ENCODE results near the gene SH3PXD2A.

- TF ChIP-seq RFX5 (IDR thresholded peaks at IDR 0.05; ENCODE audit: low read depth, low read length) (no peak), POLR2A (conservative IDR thresholded peaks at IDR 0.05) (no peak), SNAPC5 (CRISPR knock-in tag; IDR thresholded peaks at IDR 0.05) (no peak)
Measured at GRCh38 chr10:103802081-103802480, 53.3 kb downstream of the SH3PXD2A start.

All from K562 (cell line).